ENCODE data around the gene MOB3C. TPM values are rescaled to one million over a fixed set of nuclear protein-coding genes. Genes with fewer than 3 reads are reported as not detected.
"Not testable (repeated sequence)": the region's sequence is repeated elsewhere in the genome, so short reads cannot be mapped to it uniquely, and the experiment has no call there.

The MOB3C gene
- total and polyA plus RNA-seq, 10 of the 15 experiments (the other 5 are each of a cell fraction or from before 2014, with no cell fraction given): 1.0 to 16.0 (median 9.4) TPM

GRCh38 chr1:46665983-46666382 is 49.4 kb upstream of the MOB3C start:
- Histone ChIP-seq H3K27ac (ENCODE audit: control insufficient read depth, insufficient read depth) (no peak overlapping the region), H3K9ac (ENCODE audit: control insufficient read depth, insufficient read depth, low read length) (no peak overlapping the region), H3K79me2 (ENCODE audit: control insufficient read depth, insufficient read depth, low read length) (peaks cover 17% of the 10 kb centered on the region), H2AFZ (ENCODE audit: control insufficient read depth, low read depth, low read length) (no peak overlapping the region), H3K4me2 (ENCODE audit: control insufficient read depth, insufficient read depth) (no peak overlapping the region), H3K4me3 (no peak overlapping the region), H3K36me3 (ENCODE audit: control insufficient read depth in 2 of 2, insufficient read depth in 2 of 2, low read length in 1 of 2) (peaks cover 0 to 2% of the 10 kb centered on the region in 2 experiments; a peak in 2 of 4 replicates), H3K4me1 (ENCODE audit: control insufficient read depth, insufficient read depth, low read length) (peaks cover 13% of the 10 kb centered on the region), H3K9me3 (replicated peaks; ENCODE audit: control insufficient read depth, insufficient read depth, low read length) (no peaks in the 10 kb centered on the region), H4K20me1 (ENCODE audit: control insufficient read depth, insufficient read depth) (no peaks in the 10 kb centered on the region), H3K27me3 (replicated peaks in 1 of 2; ENCODE audit: control insufficient read depth in 2 of 2, insufficient read depth in 2 of 2, low read length in 1 of 2) (no peaks in the 10 kb centered on the region)
- 100% methylated on average over 2 of the region's 2 CpGs for WGBS (ENCODE audit: insufficient coverage, insufficient replicate concordance, low lambda C conversion rate, missing lambda C conversion rate)
- no peak for TF ChIP-seq CUX1 (IDR thresholded peaks at IDR 0.05; ENCODE audit: insufficient replicate concordance, low read depth, low read length)
- TF ChIP-seq, protein P1, sequence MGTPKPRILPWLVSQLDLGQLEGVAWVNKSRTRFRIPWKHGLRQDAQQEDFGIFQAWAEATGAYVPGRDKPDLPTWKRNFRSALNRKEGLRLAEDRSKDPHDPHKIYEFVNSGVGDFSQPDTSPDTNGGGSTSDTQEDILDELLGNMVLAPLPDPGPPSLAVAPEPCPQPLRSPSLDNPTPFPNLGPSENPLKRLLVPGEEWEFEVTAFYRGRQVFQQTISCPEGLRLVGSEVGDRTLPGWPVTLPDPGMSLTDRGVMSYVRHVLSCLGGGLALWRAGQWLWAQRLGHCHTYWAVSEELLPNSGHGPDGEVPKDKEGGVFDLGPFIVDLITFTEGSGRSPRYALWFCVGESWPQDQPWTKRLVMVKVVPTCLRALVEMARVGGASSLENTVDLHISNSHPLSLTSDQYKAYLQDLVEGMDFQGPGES (IDR thresholded peaks at IDR 0.05): no peak
- TF ChIP-seq WRNIP1 (IDR thresholded peaks at IDR 0.05; ENCODE audit: borderline replicate concordance, low read depth, low read length): no peak
- CTCF ChIA-PET: interaction anchor here (0.6 to 1.2 kb wide), 2 partner anchors 8 to 10 kb away, joined by 3 read pairs; no protein-coding TSS in a partner anchor
- intact Hi-C loops (cut with micrococcal nuclease; ENCODE audit: unreplicated experiment): loop anchor here (5.0 kb wide), 2 partner anchors 49 to 64 kb away; partner anchors contain the start of genes MKNK1 and MOB3C
- BruUV-seq (replicated peaks): no TSS peak
- DNase-seq (ENCODE audit: low read depth, low spot score) (no peak), ATAC-seq (no peak), FAIRE-seq (no peak)
- RAD21 ChIA-PET (ENCODE audit: unreplicated experiment): no interaction called here
- SMC1A ChIA-PET (ENCODE audit: uncharacterized antibody, unreplicated experiment): interaction anchor here (1.0 to 1.4 kb wide), 3 partner anchors 13 to 63 kb away, joined by 3 read pairs; no protein-coding TSS in a partner anchor
- POLR2A ChIA-PET: interaction anchor here (0.9 to 1.2 kb wide), 3 partner anchors 8 to 50 kb away, joined by 3 to 4 read pairs (median 4); partner anchors contain the start of gene MOB3C
- in situ Hi-C loops (cut with MboI): no loop called here

DNA sequence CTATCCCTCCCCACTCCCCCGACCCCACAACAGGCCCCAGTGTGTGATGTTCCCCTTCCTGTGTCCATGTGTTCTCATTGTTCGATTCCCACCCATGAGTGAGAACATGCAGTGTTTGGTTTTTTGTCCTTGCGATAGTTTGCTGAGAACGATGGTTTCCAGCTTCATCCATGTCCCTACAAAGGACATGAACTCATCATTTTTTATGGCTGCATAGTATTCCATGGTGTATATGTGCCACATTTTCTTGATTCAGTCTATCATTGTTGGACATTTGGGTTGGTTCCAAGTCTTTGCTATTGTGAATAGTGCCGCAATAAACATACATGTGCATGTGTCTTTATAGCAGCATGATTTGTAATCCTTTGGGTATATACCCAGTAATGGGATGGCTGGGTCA is 46.3 kb upstream of the MOB3C start:
- H4K20me1 ChIP-seq (ENCODE audit: control insufficient read depth, insufficient read depth); H3K9ac ChIP-seq (ENCODE audit: control insufficient read depth, insufficient read depth, low read length); RAD21 ChIA-PET (ENCODE audit: unreplicated experiment); H3K27ac ChIP-seq (ENCODE audit: control insufficient read depth, insufficient read depth); CTCF ChIA-PET; DNase-seq (ENCODE audit: low read depth, low spot score); H2AFZ ChIP-seq (ENCODE audit: control insufficient read depth, low read depth, low read length); POLR2A ChIA-PET; FAIRE-seq; H3K4me3 ChIP-seq; H3K9me3 ChIP-seq (replicated peaks; ENCODE audit: control insufficient read depth, insufficient read depth, low read length); H3K4me2 ChIP-seq (ENCODE audit: control insufficient read depth, insufficient read depth); in situ Hi-C loops (cut with MboI); H3K36me3 ChIP-seq (ENCODE audit: control insufficient read depth in 2 of 2, insufficient read depth in 2 of 2, low read length in 1 of 2); H3K27me3 ChIP-seq (replicated peaks in 1 of 2; ENCODE audit: control insufficient read depth in 2 of 2, insufficient read depth in 2 of 2, low read length in 1 of 2); ATAC-seq; BruUV-seq (replicated peaks); intact Hi-C loops (cut with micrococcal nuclease; ENCODE audit: unreplicated experiment): not testable (repeated sequence)
- SMC1A ChIA-PET (ENCODE audit: uncharacterized antibody, unreplicated experiment): interaction anchor here (1.4 kb wide), 1 partner anchor 13 kb away, joined by 4 read pairs; no protein-coding TSS in a partner anchor
- peaks cover 29% of the 10 kb centered on the region for H3K4me1 ChIP-seq (ENCODE audit: control insufficient read depth, insufficient read depth, low read length)
- H3K79me2 ChIP-seq (ENCODE audit: control insufficient read depth, insufficient read depth, low read length): peaks cover 14% of the 10 kb centered on the region
- 89% methylated on average over 5 of the region's 5 CpGs for WGBS (ENCODE audit: insufficient coverage, insufficient replicate concordance, low lambda C conversion rate, missing lambda C conversion rate)
